ENCODE measurements around the gene POLA2.

POLA2 gene

DNA sequence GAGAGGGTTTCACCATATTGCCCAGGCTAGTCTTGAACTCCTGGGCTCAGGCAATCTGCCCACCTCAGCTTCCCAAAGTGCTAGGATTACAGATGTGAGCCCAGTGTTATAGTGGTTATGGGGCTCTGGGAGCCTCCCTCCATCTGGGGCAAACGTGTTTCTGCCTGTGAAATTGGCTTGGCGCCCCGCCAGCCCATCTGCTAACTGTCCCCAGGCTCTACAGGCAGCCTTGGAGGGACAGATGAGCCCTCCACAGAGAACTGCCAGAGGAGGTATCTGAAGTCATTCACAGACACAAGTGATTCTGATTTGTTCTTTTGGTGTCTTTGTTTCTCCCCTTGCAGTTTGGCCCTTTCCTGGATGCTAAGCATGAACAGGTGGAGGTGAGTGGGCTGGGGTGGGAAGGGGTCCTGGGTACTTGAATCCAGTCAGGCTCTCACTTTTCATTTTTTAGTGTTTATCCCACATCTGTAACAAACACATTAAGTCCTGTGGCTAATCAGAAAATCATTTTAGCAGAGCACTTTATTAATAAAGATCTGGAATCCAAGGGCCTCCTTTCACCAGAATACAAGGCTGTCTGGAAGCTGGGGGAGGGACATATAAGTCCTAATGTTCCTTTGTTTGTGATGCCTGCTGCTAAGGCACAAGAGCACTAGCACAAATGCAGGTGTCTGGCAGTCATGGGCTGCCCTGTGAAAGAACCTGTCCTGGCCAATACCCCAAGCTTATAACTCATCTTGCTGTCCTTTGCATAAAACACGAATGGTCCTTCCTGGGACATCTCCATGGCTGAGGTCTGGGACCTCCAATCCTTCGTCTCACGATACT, 27.2 kb downstream of the POLA2 start:
- no peak for DNase-seq

DNA sequence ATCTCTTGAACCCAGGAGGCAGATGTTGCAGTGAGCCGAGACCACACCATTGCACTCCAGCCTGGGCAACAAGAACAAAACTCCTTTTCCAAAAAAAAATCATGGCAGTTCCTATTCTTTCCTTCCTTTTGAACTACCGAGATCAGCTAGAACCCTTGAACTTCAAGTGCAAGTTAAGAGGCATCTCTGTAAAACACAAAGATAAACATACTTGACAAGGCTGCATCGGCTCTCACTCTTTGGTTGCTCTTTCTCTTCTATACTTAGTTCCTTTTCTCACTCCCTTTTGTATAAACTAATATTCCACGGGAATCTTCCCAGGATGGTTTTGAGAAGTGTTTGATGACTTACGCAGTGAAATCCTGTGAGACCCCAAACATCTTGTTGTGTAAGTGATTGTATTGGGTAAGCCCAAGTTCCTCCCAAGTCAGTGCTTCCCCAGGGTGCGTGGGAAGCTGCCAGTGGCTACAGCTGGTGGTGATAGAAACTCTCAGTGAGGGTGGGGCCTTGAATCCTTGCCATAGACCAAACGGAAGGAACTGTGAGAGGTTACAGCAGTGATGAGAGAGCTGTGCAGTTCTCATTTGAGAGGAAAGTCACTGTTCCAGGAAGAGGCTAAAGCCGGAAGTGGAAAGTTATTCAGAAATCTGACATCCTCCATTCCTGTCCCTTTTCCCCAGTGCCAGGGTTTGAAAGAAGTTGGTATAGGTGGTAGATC, 28.8 kb downstream of the POLA2 start:
- DNase-seq, result no peak

DNA sequence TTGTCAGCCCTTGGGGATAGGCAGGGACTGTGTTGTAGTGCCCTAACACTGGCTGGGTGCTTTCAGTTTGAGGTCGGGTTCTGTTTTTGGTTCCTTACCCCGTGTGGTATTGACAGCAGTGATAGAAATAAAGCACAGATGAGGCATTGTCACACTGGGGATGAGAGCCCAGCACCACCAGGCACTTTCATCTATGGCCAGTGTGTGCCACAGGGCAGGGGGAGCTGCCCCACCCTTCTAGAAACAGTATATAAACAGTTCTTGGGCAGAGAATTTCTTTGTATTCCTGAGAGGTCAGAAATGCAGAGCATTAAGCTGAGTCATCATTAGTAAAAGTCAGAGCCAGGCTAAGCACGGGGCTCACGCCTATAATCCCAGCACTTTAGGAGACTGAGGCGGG, 29.9 kb downstream of the POLA2 start:
- no peak for DNase-seq

DNA sequence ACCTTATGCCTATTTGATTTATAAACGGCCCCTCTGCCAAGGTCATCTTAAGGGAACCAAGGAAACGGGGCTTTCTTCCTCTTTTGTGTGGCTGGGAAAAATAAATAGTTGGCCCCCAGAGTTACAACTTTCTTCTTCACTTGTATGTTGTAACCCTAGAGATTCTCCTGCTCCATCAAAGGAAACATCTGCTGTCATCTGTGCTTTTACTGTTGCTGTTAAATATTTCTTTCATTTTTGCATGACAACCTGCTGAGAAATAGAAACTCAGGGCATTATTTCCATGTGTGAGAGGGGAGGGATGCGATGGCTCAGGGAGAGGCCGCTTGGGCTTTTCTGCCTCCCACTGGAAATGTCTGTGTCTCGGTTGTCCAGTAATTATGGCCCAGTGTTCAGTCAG, 31.1 kb downstream of the POLA2 start:
- no peak for DNase-seq

DNA sequence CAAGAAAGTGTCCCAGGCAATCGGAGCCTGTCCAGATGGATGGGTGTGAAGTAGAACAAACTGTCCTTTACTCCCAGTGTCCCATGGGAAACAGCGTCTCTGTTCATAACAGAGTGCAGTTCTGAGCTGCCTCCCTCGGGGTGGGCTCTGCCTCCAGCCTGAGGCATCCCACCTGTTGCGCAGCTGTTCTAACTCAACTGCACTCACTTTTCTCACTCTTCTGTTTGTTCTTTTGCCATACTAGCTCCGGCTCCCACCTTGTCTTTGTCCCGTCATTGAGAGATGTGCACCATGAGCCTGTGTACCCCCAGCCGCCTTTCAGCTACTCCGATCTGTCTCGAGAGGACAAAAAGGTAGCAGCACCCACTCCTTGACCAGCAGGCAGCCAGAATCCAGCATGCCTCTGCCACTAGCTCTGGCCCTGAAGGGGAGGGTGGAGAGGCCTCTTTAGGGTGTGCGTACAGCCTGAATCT, 32.2 kb downstream of the POLA2 start:
- no peak for DNase-seq

DNA sequence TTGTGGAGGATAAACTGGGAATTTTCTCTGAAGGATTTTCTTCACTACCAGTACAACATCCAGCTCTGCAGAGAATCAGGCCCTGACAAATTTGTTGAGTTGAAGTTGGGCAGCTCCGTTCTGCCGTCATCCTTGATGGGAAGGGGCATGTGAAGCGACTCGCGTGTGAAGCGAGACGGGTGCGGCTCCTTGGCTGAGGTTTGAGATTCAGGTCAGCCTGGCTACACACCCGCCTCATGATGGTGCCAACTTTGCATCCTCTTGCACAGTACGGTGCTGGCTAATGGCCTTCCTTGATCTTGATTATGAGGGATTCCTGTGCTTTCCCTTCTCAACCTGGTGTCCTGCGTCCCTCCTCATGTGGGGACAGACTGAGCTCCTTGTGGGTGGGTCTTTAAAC, 33.2 kb downstream of the POLA2 start:
- no peak for DNase-seq

DNA sequence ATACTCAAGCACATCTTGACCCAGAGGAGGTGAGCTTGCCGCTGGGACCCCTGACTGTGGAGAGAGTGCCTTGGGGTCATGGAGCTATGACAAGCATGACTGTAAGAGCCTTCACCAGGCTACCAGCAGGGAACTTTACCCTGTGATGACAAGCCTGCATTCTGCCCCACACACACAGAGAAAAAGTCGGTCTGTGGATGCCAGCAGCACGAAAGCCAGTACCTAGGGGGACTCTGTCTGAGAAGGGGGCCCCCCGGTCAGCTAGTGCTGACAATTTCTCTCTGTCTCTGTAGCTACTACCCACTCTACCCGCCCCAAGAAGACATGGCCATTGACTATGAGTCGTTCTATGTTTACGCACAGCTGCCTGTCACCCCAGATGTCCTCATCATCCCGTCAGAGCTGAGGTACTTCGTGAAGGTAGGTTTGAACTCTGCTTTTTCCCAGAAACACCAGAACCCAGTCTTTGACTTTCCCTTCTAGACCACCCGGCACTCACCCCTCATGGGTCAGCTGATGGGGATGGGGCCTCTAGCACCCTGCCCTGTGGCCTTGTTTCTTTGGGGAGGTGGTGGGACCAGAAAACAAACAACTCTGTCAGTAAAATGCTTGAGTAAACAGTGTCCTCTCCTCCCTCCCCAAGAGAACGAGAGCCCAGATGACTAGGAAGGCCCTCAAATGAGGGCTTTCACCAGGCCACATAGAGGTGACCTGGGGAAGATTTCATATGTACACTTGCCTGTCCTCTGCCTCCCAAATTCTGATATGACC, 34.0 kb downstream of the POLA2 start:
- no peak for DNase-seq

DNA sequence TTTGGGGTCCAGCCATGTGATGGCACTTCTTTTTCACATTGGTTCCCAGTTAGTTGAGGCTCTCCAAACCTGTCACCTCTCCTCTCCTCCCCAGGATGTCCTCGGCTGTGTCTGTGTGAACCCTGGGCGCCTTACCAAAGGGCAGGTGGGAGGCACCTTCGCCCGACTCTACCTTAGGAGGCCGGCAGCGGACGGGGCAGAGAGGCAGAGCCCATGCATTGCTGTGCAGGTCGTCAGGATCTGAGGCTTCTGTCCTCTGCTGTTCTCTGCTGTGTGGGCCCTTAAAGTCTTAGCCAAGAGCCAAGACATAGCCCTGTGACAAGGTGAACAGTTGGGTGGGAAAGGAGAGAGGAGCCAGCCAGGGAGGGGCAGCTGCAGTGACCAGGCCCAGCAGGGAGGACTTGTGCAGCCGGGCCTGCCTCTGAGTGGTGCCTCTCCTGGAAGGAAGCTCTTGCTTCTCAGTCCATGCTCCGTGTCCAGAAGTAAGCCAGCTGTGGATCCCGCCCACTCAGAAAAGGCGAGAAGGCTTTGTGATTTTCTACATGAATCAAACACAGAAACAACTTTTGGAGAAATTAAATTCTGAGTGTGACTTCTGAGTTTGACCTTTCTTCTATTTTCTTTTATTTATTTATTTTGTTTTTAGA, 35.4 kb downstream of the POLA2 start:
- DNase-seq, result no peak

DNA sequence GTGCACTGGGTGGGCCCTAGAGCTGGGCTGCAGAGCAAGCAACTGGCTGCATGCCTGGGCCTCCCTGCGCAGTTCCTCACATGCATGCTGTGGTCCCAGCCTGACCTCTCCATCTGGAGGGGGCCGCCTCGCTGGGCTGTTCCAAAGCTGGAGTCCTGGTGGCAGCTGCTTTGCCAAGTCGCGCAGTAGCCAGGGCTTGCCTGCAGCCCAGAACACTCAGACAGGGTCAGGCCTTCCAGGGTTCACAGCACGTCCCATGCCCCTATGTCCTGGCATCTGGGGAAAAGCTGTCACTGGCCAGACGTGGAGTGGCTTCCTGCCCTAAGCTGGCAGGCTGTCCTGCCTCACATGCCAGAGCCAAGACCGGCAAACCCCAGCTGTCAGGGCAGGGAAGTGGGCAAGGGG, 36.4 kb downstream of the POLA2 start:
- no peak for DNase-seq

DNA sequence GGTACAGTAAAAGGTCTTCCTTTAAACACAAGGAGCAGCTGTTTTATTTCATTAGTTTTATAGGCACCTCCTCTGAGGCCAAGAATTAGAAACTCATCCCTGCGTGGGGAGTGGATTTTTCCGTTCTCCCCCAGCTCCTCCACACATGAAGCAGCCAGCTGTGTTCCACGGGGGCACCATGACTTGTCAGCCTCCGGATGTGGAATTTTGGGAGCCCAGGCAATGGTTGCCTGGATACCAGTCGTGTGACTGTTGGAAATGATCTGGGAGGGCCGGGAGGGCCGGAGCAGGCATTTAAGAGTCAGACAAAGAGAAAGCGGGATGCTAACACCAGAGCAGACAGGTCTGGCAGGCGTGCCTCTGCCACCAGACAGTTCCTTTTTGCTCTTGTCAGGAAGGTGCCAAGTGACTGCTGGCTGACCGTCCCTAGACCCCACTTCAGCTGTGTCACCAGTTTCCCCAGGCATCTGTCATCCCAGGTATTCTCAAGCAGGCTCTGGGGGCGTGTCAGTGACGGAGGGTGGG, 37.0 kb downstream of the POLA2 start:
- DNase-seq, result no peak

DNA sequence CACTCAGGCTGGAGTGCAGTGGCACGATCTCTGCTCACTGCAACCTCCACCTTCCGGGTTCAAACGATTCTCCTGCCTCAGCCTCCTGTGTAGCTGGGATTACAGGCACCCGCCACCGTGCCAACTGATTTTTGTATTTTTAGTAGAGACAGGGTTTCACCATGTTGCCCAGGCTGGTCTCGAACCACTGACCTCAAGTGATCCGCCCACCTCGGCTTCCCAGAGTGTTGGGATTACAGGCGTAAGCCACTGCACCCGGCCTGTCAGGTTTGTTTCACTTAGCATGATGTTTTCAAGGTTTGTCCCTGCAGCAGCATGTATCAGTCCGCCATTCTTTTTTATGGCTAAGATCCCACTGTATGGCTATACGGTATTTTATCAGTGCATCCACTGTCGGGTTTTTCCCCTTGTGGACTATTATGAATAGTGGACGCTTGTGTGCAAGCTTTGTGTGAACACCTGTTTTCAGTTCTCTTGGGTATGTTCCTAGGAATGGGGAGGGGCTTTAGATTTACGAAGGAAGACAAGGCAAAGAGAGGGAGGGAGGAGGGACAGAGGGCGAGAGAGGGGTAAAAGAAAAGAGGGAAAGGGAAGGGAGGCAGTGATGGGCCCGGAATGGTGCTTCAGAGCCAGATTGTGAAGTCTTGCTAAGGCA, 39.0 kb downstream of the POLA2 start:
- no peak for DNase-seq

DNA sequence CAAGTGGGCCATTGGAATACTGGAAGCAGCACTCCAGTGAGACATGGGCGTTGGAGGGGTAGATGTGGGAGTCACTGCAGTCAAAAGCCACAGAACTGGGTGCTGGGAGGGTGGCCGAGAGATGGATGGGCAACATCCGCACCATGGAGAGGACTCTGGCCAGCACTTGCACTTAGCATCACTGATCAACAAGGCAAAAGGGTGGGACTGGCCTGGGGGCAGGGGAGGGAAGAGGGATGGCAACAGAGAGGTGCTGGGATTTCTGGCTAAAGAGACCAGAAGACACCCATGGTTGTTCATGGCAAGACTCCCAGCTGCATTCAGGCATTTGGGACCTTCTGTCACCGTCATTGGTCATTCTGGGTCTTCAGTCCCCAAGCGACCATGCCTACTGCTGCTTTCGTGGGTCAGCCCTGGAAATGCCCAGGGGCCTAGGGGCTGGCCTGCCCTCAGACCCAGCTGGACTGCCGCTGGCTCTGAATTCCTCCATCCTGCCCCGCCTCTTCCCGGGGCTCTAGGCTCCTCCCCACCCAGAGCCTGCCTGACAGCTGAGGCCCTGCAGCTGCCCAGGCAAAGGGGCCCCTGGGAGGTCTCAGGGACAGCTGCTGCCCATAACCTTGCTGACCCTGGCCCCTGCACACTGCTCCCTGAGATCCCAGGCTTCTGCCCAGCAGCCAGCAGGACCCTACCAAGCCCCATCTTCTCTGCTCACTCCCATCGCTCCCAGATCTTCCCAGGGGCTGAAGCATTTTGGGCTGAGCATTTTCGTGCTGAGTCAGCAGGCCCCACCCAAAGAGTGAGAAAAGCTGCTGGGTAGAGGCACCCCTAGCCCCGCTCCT, 39.9 kb downstream of the POLA2 start:
- DNase-seq, result no peak

DNA sequence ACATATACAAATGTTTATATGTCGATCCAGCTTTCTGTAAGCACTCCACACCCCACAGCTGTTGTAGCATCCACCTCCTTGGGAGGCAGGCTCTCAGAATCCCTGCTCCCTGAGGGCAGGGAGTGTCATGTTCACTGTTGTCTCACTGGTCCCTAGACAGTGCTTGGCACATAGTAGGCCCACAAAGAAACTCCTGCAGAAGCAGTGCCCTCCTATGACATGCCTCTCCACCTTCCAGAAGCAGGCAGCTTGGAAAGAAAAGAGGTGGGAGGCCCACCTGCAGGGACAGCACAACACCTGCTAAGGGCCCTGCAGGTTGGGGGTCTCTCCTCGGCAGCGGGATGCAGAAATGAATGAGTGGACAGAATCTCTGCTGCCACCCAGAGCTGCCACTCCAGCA, 41.8 kb downstream of the POLA2 start:
- no peak for DNase-seq

DNA sequence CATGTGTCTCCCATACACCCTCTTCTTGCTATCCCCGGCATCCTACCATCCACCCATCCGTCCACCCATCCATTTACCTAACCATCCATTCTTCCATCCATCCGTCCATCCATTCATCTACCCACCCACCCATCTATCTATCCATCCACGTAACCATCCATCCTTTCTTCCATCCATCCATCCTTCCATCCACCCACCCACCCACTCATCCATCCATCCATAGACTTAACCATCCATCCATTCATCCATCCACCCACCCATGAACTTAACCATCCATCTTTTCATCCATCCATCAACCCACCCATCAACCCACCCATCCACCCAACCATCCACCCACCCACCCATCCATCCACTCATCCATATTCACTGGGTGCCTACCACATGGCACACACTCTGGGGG, 42.3 kb downstream of the POLA2 start:
- no peak for DNase-seq

DNA sequence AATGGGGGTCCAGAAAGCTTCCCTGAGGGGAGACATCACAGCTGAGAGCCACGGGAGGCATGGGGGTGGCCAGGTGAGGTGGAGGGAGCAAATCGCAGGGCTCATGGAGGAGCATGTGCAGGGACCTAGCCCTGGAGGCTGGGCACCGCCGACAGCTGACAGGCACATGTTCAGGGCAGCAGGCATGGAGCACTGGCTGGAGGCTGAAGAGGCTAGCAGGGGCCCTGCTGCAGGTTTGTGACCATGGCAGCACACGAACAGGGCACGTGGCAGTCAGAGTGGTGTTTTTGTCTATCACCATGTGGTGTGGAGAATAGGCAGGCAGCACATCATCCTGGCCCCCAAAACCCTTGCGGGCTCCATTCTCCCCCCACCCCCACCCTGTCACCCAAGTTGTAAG, 42.9 kb downstream of the POLA2 start:
- no peak for DNase-seq

DNA sequence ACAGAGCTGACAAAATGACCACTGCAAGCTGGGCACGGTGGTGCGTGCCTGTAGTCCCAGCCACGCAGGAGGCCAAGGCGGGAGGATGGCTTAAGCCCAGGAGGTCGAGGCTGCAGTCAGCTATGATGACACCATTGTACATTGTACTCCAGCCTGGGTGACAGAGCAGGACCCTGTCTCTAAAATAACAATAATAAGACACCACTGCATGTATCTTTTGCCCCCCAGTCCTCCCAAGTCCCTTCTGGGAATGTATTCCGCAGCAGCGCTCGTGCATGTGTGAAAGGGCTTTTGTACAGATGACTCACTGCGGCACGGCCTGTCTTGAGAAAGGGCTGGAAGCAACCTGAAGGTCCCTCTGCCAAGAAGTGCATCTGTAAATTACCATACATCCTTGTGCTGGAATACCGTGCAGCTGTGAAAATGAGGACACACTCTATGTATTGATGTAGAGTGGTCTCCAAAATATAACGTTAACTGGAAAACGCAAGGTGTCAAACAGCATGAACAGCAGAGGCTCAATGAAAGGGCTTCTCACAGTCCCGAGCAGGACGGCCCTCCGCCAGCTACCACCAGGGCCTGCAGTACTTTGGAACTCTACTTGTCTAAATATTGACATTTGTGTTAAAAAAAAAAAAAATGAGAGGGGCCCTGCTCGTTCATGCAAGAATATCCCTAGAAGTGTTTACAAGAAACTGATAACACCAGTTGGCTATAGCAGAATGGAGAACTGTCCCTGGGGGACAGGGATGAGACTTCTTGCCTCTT, 43.9 kb downstream of the POLA2 start:
- DNase-seq, result no peak

DNA sequence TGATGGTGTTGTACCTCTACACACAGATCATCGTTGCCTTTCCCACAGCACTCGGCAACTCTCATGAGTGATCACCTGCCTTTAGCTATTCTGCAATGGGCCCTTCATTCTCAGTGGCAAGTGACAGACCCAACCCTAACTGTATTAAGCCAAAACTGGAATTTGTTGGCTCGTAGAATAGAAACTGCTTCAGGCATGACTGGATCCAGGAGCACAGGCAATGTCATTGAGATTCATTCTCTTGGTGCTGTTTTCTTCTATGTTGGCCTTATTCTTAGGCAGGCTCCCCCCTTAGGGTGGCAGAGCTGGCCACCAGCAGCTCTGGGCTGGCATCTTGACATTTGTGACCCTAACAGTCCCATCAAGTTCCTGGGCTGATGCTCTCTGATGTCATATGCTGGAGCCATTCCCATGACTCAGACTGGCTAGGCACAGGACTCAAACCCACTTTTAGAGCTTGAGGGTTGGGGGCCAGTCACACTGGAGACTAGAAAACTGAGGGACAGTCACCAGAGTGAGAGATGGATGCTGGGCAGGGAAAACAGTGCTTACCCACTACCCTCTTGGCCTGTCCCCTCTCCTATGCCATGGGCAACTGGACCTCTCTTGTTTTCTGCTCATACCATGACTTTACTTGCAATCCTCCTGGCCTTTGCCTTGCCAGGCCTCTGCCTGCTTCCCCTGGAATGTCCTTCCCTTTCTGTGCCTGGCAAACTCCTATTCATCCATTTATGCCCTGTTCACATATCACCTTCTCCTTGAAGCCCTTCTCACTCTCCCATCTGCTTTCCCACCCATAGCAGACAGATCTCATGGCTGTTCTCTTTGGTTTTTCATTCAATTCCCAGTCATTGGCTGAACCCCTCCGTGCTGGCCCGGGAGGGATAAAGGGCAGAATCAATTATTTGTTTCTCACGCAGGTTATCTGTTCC, 45.8 kb downstream of the POLA2 start:
- no peak for DNase-seq

DNA sequence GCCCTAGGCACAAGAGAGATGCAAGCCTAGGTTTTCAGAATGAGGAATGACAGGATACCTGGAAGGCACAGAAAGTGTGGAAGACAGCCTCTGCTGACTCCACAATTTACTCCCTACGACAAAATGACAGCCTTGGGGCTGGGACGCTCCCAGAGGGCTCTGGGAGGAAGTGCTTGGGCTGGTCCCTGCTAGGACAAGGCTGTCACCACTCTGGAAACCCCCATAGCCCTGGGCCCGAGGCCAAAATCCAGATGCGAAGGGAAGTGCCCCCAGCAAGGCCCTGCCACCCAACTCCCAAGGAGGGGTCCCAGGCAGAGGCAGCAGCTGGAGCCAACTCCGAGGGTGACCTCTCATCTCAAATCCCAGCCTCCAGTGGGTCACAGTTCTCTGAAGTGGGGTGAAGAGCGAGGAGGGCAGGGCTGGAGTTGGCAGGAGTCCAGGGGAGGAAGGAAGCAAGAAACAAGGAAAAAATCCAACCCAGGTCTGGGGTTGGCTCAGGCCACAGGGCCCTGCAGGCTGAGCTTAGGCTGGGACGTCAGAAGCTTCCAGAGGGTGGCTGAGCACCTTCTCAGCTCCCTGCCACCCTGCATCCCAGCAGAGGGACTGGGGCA, 46.6 kb downstream of the POLA2 start:
- DNase-seq, result no peak

DNA sequence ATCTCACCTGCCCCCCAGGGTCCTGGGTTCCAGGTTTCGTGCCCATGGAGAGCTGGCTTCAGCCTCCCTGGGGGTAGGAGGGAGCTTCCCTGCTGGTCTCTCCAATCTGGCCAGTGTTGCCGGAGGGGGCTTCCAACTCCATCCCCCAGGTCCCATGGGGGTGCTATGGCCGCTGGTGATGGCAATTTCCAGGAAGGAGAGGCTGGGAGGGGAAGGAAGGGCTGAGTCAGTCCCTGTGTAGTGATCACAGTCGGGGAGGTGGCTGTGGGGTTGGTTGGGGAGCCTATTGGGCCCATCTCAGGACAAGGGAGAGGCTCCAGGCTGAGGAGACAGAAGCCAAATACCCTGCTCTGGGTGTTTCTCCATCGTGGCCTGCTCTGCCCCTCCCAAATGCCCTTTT, 47.2 kb downstream of the POLA2 start:
- no peak for DNase-seq
